Neural cell (in vitro differentiated cells): Measurements from ENCODE around the gene NBDY.
"Not testable (repeated sequence)": the region's sequence is repeated elsewhere in the genome, so short reads cannot be mapped to it uniquely, and the experiment has no call there.

Experiments
- CTCF ChIP-seq: fragments of 450-650 bp; IDR thresholded peaks from 2 replicates; pipeline ENCODE4 v1.5.1; 2014; ENCODE audit warnings: antibody characterized with exemption, mild to moderate bottlenecking, moderate library complexity; ENCODE audit not compliant: poor library complexity, severe bottlenecking
- EP300 ChIP-seq: fragments of 450-650 bp; conservative IDR thresholded peaks from 2 replicates; pipeline ENCODE4 v1.6.1; 2014; ENCODE audit warnings: antibody characterized with exemption, mild to moderate bottlenecking, moderate library complexity; ENCODE audit not compliant: poor library complexity, severe bottlenecking
- EZH2 ChIP-seq: fragments of 200-600, 300-800 bp; shearing (Covaris generic), sonication (generic); IDR thresholded peaks from 2 replicates; pipeline ENCODE4 v1.6.1; 2014; ENCODE audit warnings: antibody characterized with exemption, low read length, borderline replicate concordance, mild to moderate bottlenecking; ENCODE audit not compliant: insufficient read depth, poor library complexity, severe bottlenecking
- MXI1 ChIP-seq: fragments of 450-650 bp; conservative IDR thresholded peaks from 2 replicates; pipeline ENCODE4 v1.6.1; 2014; ENCODE audit warnings: antibody characterized with exemption, mild to moderate bottlenecking; ENCODE audit not compliant: poor library complexity, severe bottlenecking
- POLR2AphosphoS5 ChIP-seq: IDR thresholded peaks from 2 replicates; pipeline ENCODE4 v1.6.1; 2012
- REST ChIP-seq: IDR thresholded peaks from 2 replicates; pipeline ENCODE4 v1.6.1; 2012; ENCODE audit warnings: borderline replicate concordance
- SMC3 ChIP-seq: fragments of 450-650 bp; conservative IDR thresholded peaks from 2 replicates; pipeline ENCODE4 v1.6.1; 2014; ENCODE audit warnings: antibody characterized with exemption, mild to moderate bottlenecking, moderate library complexity; ENCODE audit not compliant: poor library complexity

- TF ChIP-seq CTCF, EZH2, SMC3, EP300, REST, POLR2AphosphoS5, MXI1: not testable (repeated sequence)
These were observed 49.3 kb downstream of the NBDY start for GRCh38 chrX:56778099-56778923.
